Loucy (cell line): ENCODE data around the gene BRPF3.

Source experiments
- H2AFZ ChIP-seq: fragments of 200-600 bp; sonication (generic); 2 replicates; pipeline ENCODE4 v1.6.0; 2016; ENCODE audit warnings: antibody characterized with exemption, mild to moderate bottlenecking, low read length, moderate library complexity
- H3F3A ChIP-seq: fragments of 200-600 bp; 2 replicates; pipeline ENCODE4 v1.6.0; 2016; ENCODE audit warnings: antibody characterized with exemption, low read depth, mild to moderate bottlenecking
- H3K27me3 ChIP-seq: fragments of 200-600 bp; sonication (generic); 2 replicates; pipeline ENCODE4 v1.6.1; 2014; ENCODE audit warnings: low read length, mild to moderate bottlenecking; ENCODE audit not compliant: insufficient read depth, poor library complexity, severe bottlenecking
- H3K36me3 ChIP-seq: fragments of 200-600 bp; sonication (generic); 2 replicates; pipeline ENCODE4 v1.6.1; 2016; ENCODE audit warnings: low read length; ENCODE audit not compliant: insufficient read depth
- H3K4me1 ChIP-seq: fragments of 200-600 bp; sonication (generic); 2 replicates; pipeline ENCODE4 v1.5.1; 2014; ENCODE audit warnings: low read length, mild to moderate bottlenecking; ENCODE audit not compliant: insufficient read depth, poor library complexity, severe bottlenecking
- H3K4me2 ChIP-seq: fragments of 200-600 bp; sonication (generic); 2 replicates; pipeline ENCODE4 v1.6.0; 2014; ENCODE audit warnings: antibody characterized with exemption, low read length, low read depth, mild to moderate bottlenecking; ENCODE audit not compliant: poor library complexity, severe bottlenecking
- H3K4me3 ChIP-seq: fragments of 200-600 bp; sonication (generic); 2 replicates; pipeline ENCODE4 v1.5.1; 2014; ENCODE audit warnings: low read length, mild to moderate bottlenecking, mixed read lengths; ENCODE audit not compliant: poor library complexity, severe bottlenecking
- H3K79me2 ChIP-seq: fragments of 200-600 bp; sonication (generic); 2 replicates; pipeline ENCODE4 v1.6.1; 2014; ENCODE audit warnings: low read length; ENCODE audit not compliant: insufficient read depth
- H3K9ac ChIP-seq: fragments of 200-600 bp; sonication (generic); 2 replicates; pipeline ENCODE4 v1.6.0; 2014; ENCODE audit warnings: mild to moderate bottlenecking, low read depth, low read length, moderate library complexity; ENCODE audit not compliant: poor library complexity, severe bottlenecking
- H3K9me2 ChIP-seq: fragments of 200-600 bp; sonication (generic); replicated peaks from 2 replicates; pipeline ENCODE4 v1.6.1; 2016; ENCODE audit warnings: low read depth, low read length, mixed read lengths
- H3K9me3 ChIP-seq: fragments of 200-600 bp; sonication (generic); 2 replicates; pipeline ENCODE4 v1.6.1; 2014; ENCODE audit warnings: mild to moderate bottlenecking, antibody characterized with exemption, low read length, low read depth; ENCODE audit not compliant: insufficient read depth
- H4K20me1 ChIP-seq: fragments of 200-600 bp; sonication (generic); 2 replicates; pipeline ENCODE4 v1.6.0; 2014; ENCODE audit warnings: antibody characterized with exemption, low read length, mild to moderate bottlenecking; ENCODE audit not compliant: insufficient read depth, poor library complexity, severe bottlenecking
- EZH2phosphoT487 ChIP-seq: fragments of 200-600 bp; IDR thresholded peaks from 2 replicates; pipeline ENCODE4 v1.6.1; 2018; ENCODE audit warnings: antibody characterized with exemption, mild to moderate bottlenecking, moderate library complexity, borderline replicate concordance
- TF ChIP-seq, protein P1 (sequence below): fragments of 200-600 bp; sonication (generic); conservative IDR thresholded peaks from 2 replicates; pipeline ENCODE4 v1.5.1; 2014; ENCODE audit warnings: mild to moderate bottlenecking, antibody characterized with exemption, low read length

Gene BRPF3

GRCh38 chr6:36245572-36246061, 49.1 kb downstream of the BRPF3 start:
- H3K9me2 ChIP-seq = no peaks in the 10 kb centered on the region
- H3F3A ChIP-seq = no peaks in the 10 kb centered on the region
- no peaks in the 10 kb centered on the region for H4K20me1 ChIP-seq
- H3K9ac ChIP-seq = peak overlapping the region; percentile 3
- H3K9me3 ChIP-seq = no peaks in the 10 kb centered on the region
- H3K4me1 ChIP-seq = peaks cover 20% of the 10 kb centered on the region
- no peaks in the 10 kb centered on the region for H3K36me3 ChIP-seq
- no peak overlapping the region for H3K4me3 ChIP-seq
- H2AFZ ChIP-seq = peak overlapping the region; percentile 47
- H3K79me2 ChIP-seq = no peaks in the 10 kb centered on the region
- no peaks in the 10 kb centered on the region for H3K27me3 ChIP-seq
- TF ChIP-seq, protein P1, sequence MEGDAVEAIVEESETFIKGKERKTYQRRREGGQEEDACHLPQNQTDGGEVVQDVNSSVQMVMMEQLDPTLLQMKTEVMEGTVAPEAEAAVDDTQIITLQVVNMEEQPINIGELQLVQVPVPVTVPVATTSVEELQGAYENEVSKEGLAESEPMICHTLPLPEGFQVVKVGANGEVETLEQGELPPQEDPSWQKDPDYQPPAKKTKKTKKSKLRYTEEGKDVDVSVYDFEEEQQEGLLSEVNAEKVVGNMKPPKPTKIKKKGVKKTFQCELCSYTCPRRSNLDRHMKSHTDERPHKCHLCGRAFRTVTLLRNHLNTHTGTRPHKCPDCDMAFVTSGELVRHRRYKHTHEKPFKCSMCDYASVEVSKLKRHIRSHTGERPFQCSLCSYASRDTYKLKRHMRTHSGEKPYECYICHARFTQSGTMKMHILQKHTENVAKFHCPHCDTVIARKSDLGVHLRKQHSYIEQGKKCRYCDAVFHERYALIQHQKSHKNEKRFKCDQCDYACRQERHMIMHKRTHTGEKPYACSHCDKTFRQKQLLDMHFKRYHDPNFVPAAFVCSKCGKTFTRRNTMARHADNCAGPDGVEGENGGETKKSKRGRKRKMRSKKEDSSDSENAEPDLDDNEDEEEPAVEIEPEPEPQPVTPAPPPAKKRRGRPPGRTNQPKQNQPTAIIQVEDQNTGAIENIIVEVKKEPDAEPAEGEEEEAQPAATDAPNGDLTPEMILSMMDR = no peak
- TF ChIP-seq EZH2phosphoT487 = no peak
- no peak overlapping the region for H3K4me2 ChIP-seq

DNA sequence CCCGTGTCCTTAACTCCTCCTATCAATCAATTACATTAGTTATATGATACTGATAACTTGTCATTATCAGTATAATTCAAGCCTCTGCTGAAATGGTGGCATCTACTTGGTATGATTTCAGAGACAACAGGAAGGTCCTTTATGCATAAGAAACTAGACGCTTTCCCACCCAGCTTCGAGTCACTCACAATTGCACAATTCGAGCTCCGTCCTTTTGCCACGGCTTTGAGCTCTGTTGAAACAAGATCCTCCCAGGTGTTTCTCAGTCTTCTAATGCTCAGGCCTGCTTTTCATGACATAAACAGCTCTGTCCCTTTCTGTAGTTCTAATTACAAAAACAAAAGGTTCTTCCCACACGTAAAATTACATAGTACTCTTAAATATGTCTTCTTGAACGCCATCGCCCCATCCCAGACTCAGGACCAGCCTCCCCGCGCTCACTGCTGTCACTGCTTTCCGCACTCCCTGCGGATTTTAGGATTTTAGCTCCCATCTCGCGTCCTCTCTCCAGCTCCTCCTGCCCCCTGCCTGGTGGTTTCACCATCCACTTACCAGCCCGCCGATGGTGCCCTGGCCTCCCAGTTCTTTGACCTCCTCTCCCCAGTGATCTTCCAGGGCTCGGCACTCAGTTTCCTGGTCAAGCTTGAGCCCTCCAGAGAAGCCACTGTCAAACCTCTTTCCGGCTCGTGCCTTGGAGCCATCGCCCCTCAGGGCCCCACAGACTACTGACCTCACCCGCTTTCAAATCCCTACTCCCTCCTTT, 50.1 kb downstream of the BRPF3 start:
- H4K20me1 ChIP-seq = no peaks in the 10 kb centered on the region
- H3K9me2 ChIP-seq = no peaks in the 10 kb centered on the region
- no peak overlapping the region for H2AFZ ChIP-seq
- peaks cover 20% of the 10 kb centered on the region for H3K4me1 ChIP-seq
- H3F3A ChIP-seq = no peaks in the 10 kb centered on the region
- H3K9me3 ChIP-seq = no peaks in the 10 kb centered on the region
- no peak overlapping the region for H3K4me2 ChIP-seq
- no peaks in the 10 kb centered on the region for H3K36me3 ChIP-seq
- H3K79me2 ChIP-seq = no peaks in the 10 kb centered on the region
- no peak overlapping the region for H3K9ac ChIP-seq
- TF ChIP-seq EZH2phosphoT487 = no peak
- TF ChIP-seq, protein P1 = no peak
- no peaks in the 10 kb centered on the region for H3K27me3 ChIP-seq
- no peak overlapping the region for H3K4me3 ChIP-seq

DNA sequence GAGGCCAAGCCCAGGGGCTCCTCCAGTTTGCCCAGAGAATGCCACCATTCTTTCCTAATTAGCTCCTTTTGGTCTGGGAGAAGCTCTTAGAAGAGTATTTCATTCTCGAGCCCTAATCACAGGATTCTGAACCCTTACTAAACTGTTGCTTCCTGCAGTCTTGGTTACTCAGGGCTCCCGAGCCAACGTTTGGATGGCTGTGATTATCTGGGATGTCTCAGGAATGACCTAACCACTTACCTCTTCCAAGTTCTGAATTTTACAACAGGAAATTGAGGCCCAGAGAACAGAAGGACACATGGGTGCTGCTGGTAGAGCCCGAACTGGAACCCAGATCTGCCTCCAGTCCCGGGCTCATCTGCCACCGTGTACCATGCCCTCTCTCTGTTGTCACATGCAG, 51.1 kb downstream of the BRPF3 start:
- Histone ChIP-seq H3K4me3 (no peak overlapping the region), H3K4me2 (no peak overlapping the region), H3F3A (no peaks in the 10 kb centered on the region), H4K20me1 (no peaks in the 10 kb centered on the region), H3K4me1 (peaks cover 20% of the 10 kb centered on the region), H2AFZ (no peak overlapping the region), H3K9me3 (no peaks in the 10 kb centered on the region), H3K9ac (no peak overlapping the region), H3K79me2 (no peaks in the 10 kb centered on the region), H3K9me2 (no peaks in the 10 kb centered on the region), H3K27me3 (no peaks in the 10 kb centered on the region), H3K36me3 (no peaks in the 10 kb centered on the region)
- no peak for TF ChIP-seq EZH2phosphoT487
- TF ChIP-seq, protein P1 = no peak
